ENCODE data around the gene FLYWCH2. TPM values are rescaled to one million over a fixed set of nuclear protein-coding genes. Genes with fewer than 3 reads are reported as not detected.

Gene FLYWCH2
- total and polyA plus RNA-seq, 2 donors (not counting 3 experiments of a cell fraction or from before 2014, with no cell fraction given): 18.3 to 34.6 TPM

DNA sequence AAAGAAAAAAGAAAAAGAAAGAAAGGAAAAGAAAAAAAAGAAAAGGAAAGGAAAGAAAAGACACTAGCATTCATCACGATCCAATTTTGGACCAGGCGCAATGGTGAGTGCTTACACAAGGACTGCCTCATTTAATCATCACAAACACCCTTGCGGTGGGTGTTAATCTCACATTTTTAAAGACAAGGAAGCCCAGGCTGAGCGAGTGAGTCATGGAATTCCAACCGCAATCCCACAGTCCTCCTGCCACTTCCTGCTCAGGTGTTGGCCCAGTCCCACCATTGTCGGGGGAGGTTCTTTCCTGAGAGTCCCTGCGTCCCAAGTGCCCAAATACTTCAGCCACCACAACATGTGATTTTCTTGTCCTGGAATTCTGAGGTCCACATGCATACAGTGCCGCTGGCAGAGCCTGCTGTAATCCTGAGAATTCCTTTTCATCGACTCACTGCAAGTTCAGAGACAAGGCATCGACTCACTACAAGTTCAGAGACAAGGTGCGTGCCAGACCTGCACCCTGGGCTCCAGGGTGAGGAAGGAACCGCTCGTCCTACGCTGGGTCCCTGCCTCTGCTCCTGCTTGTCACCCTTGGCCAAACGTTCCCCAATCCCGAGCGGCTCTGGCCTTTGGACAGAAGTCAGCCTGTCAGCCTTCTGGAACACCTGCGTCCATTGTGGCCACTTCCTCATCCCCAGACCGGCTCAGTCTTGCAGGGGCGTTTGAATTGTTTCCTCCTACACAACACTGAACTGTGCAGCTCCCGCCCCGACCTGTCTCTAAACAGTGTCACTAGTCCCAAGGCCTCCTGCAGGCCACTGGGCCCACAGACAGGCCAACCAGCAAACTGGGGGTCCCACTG is 47.1 kb upstream of the FLYWCH2 start:
- H3K27me3 ChIP-seq (ENCODE audit: control insufficient read depth in 2 of 2, insufficient read depth in 2 of 2, low read length in 2 of 2): no peaks in the 10 kb centered on the region
- ChIA-PET CTCF (interaction anchor here (0.6 kb wide), 1 partner anchor 39 kb away, joined by 4 read pairs; no protein-coding TSS in a partner anchor), POLR2A (no interaction called here)
- H3K4me1 ChIP-seq (ENCODE audit: control insufficient read depth, extremely low read depth, insufficient read depth, low read length): peaks cover 11% of the 10 kb centered on the region
- dilution Hi-C loops (cut with MboI; ENCODE audit: extremely low pct_ligation_motif_present, low sequenced_read_pairs) (no loop called here), intact Hi-C loops (cut with micrococcal nuclease) (loop anchor here (10.0 kb wide), 1 partner anchor 61 kb away; the partner anchor contains the start of gene ELOB)
- H3K79me2 ChIP-seq (ENCODE audit: control insufficient read depth, insufficient read depth, low read length): no peaks in the 10 kb centered on the region
- H3K4me2 ChIP-seq (ENCODE audit: insufficient read depth, low read length): peak overlapping the region; percentile 26
- peak overlapping the region; percentile 0 for H2AFZ ChIP-seq (ENCODE audit: low read depth, low read length)
- TF ChIP-seq MYC (IDR thresholded peaks at IDR 0.05; ENCODE audit: low read depth, low read length): no peak
- peak; percentile 88 for TF ChIP-seq POLR2AphosphoS5 (IDR thresholded peaks at IDR 0.05; ENCODE audit: insufficient read depth, low read depth, low read length)
- peak; percentile 58 for TF ChIP-seq JUN (IDR thresholded peaks at IDR 0.05; ENCODE audit: borderline replicate concordance, insufficient read depth, insufficient read length, low read depth)
- no peak for TF ChIP-seq EZH2 (IDR thresholded peaks at IDR 0.05; ENCODE audit: borderline replicate concordance, low read depth, low read length, severe bottlenecking)
- TF ChIP-seq FOS (IDR thresholded peaks at IDR 0.05; ENCODE audit: borderline replicate concordance, insufficient read depth, low read length): peak; percentile 86
- TF ChIP-seq GATA2 (IDR thresholded peaks at IDR 0.05; ENCODE audit: insufficient read depth, insufficient read length, low read depth, low read length): no peak
- no peak for TF ChIP-seq POLR2A (IDR thresholded peaks at IDR 0.05; ENCODE audit: low read depth, low read length)
- TF ChIP-seq, protein P1, sequence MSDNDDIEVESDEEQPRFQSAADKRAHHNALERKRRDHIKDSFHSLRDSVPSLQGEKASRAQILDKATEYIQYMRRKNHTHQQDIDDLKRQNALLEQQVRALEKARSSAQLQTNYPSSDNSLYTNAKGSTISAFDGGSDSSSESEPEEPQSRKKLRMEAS (IDR thresholded peaks at IDR 0.05; ENCODE audit: insufficient read depth, insufficient read length): peak; percentile 18
- DNase-seq (ENCODE audit: low read depth, low spot score): peak; percentile 73
- no peak overlapping the region for H3K4me3 ChIP-seq (replicated peaks in 1 of 3; ENCODE audit: insufficient read depth in 1 of 3, low read depth in 1 of 3, low read length in 3 of 3)
- no peaks in the 10 kb centered on the region for H4K20me1 ChIP-seq (replicated peaks; ENCODE audit: control insufficient read depth, extremely low read depth, insufficient read depth, low read length)
- peak overlapping the region; percentile 30 for H3K27ac ChIP-seq (ENCODE audit: insufficient read depth, low read depth, low read length)
- no peak overlapping the region for H3K9ac ChIP-seq (replicated peaks; ENCODE audit: extremely low read depth, insufficient read depth, low read length)
- no peaks in the 10 kb centered on the region for H3K36me3 ChIP-seq (ENCODE audit: control insufficient read depth in 2 of 2, extremely low read depth in 1 of 2, insufficient read depth in 2 of 2, low read length in 2 of 2)
- no peaks in the 10 kb centered on the region for H3K9me3 ChIP-seq (replicated peaks; ENCODE audit: control insufficient read depth, insufficient read depth, low read length)
- BruUV-seq (replicated peaks): no TSS peak
- FAIRE-seq: peak; percentile 93
- no peaks in the 10 kb centered on the region for H3K9me1 ChIP-seq (replicated peaks; ENCODE audit: control insufficient read depth, extremely low read depth, insufficient read depth, low read length)

Measured in endothelial cell of umbilical vein (primary cell).